ENCODE measurements around the gene PTPN6. TPM values are rescaled to one million over a fixed set of nuclear protein-coding genes. Genes with fewer than 3 reads are reported as not detected.

PTPN6 gene
- total and polyA plus RNA-seq, 2 of the 4 experiments (the other 2 are of a cell fraction), result under 0.01 to 0.14 TPM

DNA sequence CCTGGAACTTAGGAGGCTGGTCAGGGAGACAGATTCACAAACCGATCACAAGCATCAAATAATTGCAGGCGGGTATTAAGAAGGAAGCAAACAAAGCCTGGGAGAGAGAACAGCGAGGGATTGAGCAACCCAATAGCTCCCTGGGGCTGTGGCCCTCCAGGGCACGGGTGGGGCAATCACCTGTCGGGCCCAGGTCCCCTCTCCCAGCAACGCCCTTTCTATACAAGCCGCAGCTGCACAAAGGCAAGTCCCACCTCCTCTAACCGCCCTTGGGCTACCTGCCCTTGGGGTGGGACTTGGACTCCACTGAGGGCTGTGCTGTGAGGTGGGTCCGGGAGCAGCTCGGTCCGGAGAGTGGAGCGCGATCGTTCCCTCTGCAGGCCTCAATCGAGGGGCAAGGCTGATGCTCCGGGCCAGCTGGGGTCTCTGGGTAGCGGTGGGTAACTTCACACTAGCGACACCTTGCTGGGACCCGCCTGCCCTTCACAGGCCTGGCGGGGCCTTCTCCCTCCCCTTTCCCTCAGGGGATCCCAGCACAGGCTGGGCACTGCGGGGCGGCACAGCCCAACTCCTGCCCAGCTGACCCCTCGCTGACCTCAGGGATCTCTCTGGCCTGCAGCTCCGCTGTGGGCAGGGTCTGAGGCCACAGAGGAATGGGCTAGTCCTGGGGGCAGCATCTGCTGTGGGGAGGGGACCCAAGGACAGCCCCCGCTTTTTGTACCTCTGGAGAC lies 11.3 kb downstream of the PTPN6 start:
- no peak overlapping the region for H3K4me3 ChIP-seq (ENCODE audit: insufficient read depth, low read depth, low read length)

More for the DNA sequence above, 11.3 kb downstream of the PTPN6 start:
- Histone ChIP-seq H3K36me3 (ENCODE audit: control insufficient read depth, insufficient read depth, low read length) (peaks cover 24% of the 10 kb centered on the region), H3K27me3 (ENCODE audit: control insufficient read depth, insufficient read depth, low read length) (no peaks in the 10 kb centered on the region), H4K5ac (ENCODE audit: low read depth, low read length) (peak overlapping the region; percentile 81; the same call in 1 of the 2 replicates), H4K8ac (ENCODE audit: low read depth in 2 of 2, low read length in 2 of 2) (peak overlapping the region; percentile 96; a peak in 2 of 4 replicates), H3K9me3 (ENCODE audit: control insufficient read depth, insufficient read depth, low read length) (no peaks in the 10 kb centered on the region), H2BK15ac (ENCODE audit: low read depth, low read length) (peak overlapping the region; percentile 64; the same call in 1 of the 3 replicates), H2BK5ac (ENCODE audit: low read depth, low read length, poor library complexity, severe bottlenecking) (peak overlapping the region; percentile 5), H3K4me2 (ENCODE audit: low read depth, low read length) (no peak overlapping the region), H3K9ac (ENCODE audit: low read depth, low read length) (no peak overlapping the region), H2BK20ac (ENCODE audit: low read depth, low read length) (peak overlapping the region; percentile 78), H3K56ac (ENCODE audit: extremely low read depth, insufficient read depth, low read length) (no peak overlapping the region; the same call in 1 of the 2 replicates), H4K20me1 (ENCODE audit: insufficient read depth, low read length) (no peaks in the 10 kb centered on the region), H3K27ac (ENCODE audit: insufficient read depth, low read length) (peak overlapping the region; percentile 53), H2AFZ (replicated peaks; ENCODE audit: low read length, poor library complexity) (peak overlapping the region; percentile 88), H4K91ac (ENCODE audit: insufficient read depth, low read depth, low read length) (peak overlapping the region; percentile 92), H2AK9ac (replicated peaks; ENCODE audit: low read depth, low read length, poor library complexity) (peak overlapping the region; percentile 83), H3K18ac (ENCODE audit: low read depth, low read length) (peak overlapping the region; percentile 39; the same call in 1 of the 2 replicates), H3K4ac (ENCODE audit: low read depth, low read length) (peak overlapping the region; percentile 78), H3K79me1 (ENCODE audit: low read depth in 1 of 2, low read length in 2 of 2) (peaks cover 0 to 9% of the 10 kb centered on the region in 2 experiments; a peak in 2 of 4 replicates), H3K14ac (replicated peaks; ENCODE audit: low read depth, low read length) (peak overlapping the region; percentile 72; the same call in 1 of the 2 replicates), H2AK5ac (ENCODE audit: low read depth, low read length) (peak overlapping the region; percentile 39; the same call in 1 of the 2 replicates), H3K23ac (ENCODE audit: low read depth, low read length) (no peak overlapping the region), H3K9me1 (ENCODE audit: insufficient read depth, low read length) (no peaks in the 10 kb centered on the region), H3K4me1 (ENCODE audit: control insufficient read depth, insufficient read depth, low read length) (peaks cover 5% of the 10 kb centered on the region; the same call in 1 of the 2 replicates), H2BK120ac (ENCODE audit: low read depth, low read length) (peak overlapping the region; percentile 64)
- POLR2A ChIA-PET (ENCODE audit: unreplicated experiment), result interaction anchor here (0.6 kb wide), 1 partner anchor 37 kb away, joined by 3 read pairs; no protein-coding TSS in a partner anchor
- TF ChIP-seq, protein P1, sequence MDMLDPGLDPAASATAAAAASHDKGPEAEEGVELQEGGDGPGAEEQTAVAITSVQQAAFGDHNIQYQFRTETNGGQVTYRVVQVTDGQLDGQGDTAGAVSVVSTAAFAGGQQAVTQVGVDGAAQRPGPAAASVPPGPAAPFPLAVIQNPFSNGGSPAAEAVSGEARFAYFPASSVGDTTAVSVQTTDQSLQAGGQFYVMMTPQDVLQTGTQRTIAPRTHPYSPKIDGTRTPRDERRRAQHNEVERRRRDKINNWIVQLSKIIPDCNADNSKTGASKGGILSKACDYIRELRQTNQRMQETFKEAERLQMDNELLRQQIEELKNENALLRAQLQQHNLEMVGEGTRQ (IDR thresholded peaks at IDR 0.05; ENCODE audit: low read depth, low read length), result no peak
- TF ChIP-seq CEBPB (IDR thresholded peaks at IDR 0.05; ENCODE audit: low read depth, low read length), result peak; percentile 65
- TF ChIP-seq MAFK (IDR thresholded peaks at IDR 0.05; ENCODE audit: low read depth, low read length), result no peak
- ATAC-seq (ENCODE audit: low read depth), result no peak
- intact Hi-C loops (cut with micrococcal nuclease), result no loop called here
- dilution Hi-C loops (cut with HindIII; ENCODE audit: low sequenced_read_pairs, unreplicated experiment), result no loop called here
- in situ Hi-C loops (cut with MboI; ENCODE audit: low sequenced_read_pairs), result loop anchor here (5.0 kb wide), 1 partner anchor 95 kb away; the partner anchor contains the start of gene TPI1
- 60% methylated on average over 1 of the region's 25 CpGs; no CpG with 5 or more reads in 1 of the 2 experiments for WGBS, 2 experiments (ENCODE audit: extremely low coverage in 2 of 2, insufficient read length in 1 of 2)
- BruUV-seq (replicated peaks), result no TSS peak
- no peak for DNase-seq
- CTCF ChIA-PET, result interaction anchor here (0.6 to 1.7 kb wide), 3 partner anchors 19 to 150 kb away, joined by 3 read pairs; partner anchors contain the start of genes C12orf57 and RNU7-1
